ENCODE results near the gene TMEM61.
"Not testable (repeated sequence)": the region's sequence is repeated elsewhere in the genome, so short reads cannot be mapped to it uniquely, and the experiment has no call there.

DNA sequence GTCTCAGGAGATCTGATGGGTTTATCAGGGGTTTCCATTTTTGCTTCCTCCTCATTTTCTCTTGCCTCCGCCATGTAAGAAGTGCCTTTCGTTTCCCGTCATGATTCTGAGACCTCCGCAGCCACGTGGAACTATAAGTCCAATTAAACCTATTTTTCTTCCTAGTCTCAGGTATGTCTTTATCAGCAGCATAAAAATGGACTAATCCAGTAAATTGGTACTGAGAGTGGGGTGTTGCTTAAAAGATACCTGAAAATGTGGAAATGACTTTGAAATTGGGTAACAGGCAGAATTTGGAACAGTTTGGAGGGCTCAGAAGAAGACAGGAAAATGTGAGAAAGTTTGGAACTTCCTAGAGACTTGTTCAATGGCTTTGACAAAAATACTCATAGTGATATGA lies 50.7 kb downstream of the TMEM61 start:
- not testable (repeated sequence) for TF ChIP-seq ELF4 (CRISPR knock-in tag; IDR thresholded peaks at IDR 0.05; ENCODE audit: low read depth); CBFB (CRISPR knock-in tag; IDR thresholded peaks at IDR 0.05; ENCODE audit: low read depth); IRF2 (CRISPR knock-in tag; IDR thresholded peaks at IDR 0.05; ENCODE audit: borderline replicate concordance, low read depth)
- TF ChIP-seq, protein P1, sequence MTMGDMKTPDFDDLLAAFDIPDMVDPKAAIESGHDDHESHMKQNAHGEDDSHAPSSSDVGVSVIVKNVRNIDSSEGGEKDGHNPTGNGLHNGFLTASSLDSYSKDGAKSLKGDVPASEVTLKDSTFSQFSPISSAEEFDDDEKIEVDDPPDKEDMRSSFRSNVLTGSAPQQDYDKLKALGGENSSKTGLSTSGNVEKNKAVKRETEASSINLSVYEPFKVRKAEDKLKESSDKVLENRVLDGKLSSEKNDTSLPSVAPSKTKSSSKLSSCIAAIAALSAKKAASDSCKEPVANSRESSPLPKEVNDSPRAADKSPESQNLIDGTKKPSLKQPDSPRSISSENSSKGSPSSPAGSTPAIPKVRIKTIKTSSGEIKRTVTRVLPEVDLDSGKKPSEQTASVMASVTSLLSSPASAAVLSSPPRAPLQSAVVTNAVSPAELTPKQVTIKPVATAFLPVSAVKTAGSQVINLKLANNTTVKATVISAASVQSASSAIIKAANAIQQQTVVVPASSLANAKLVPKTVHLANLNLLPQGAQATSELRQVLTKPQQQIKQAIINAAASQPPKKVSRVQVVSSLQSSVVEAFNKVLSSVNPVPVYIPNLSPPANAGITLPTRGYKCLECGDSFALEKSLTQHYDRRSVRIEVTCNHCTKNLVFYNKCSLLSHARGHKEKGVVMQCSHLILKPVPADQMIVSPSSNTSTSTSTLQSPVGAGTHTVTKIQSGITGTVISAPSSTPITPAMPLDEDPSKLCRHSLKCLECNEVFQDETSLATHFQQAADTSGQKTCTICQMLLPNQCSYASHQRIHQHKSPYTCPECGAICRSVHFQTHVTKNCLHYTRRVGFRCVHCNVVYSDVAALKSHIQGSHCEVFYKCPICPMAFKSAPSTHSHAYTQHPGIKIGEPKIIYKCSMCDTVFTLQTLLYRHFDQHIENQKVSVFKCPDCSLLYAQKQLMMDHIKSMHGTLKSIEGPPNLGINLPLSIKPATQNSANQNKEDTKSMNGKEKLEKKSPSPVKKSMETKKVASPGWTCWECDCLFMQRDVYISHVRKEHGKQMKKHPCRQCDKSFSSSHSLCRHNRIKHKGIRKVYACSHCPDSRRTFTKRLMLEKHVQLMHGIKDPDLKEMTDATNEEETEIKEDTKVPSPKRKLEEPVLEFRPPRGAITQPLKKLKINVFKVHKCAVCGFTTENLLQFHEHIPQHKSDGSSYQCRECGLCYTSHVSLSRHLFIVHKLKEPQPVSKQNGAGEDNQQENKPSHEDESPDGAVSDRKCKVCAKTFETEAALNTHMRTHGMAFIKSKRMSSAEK (CRISPR knock-in tag; IDR thresholded peaks at IDR 0.05; ENCODE audit: borderline replicate concordance) = not testable (repeated sequence)
- TF ChIP-seq, protein P2, sequence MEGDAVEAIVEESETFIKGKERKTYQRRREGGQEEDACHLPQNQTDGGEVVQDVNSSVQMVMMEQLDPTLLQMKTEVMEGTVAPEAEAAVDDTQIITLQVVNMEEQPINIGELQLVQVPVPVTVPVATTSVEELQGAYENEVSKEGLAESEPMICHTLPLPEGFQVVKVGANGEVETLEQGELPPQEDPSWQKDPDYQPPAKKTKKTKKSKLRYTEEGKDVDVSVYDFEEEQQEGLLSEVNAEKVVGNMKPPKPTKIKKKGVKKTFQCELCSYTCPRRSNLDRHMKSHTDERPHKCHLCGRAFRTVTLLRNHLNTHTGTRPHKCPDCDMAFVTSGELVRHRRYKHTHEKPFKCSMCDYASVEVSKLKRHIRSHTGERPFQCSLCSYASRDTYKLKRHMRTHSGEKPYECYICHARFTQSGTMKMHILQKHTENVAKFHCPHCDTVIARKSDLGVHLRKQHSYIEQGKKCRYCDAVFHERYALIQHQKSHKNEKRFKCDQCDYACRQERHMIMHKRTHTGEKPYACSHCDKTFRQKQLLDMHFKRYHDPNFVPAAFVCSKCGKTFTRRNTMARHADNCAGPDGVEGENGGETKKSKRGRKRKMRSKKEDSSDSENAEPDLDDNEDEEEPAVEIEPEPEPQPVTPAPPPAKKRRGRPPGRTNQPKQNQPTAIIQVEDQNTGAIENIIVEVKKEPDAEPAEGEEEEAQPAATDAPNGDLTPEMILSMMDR (IDR thresholded peaks at IDR 0.05) = not testable (repeated sequence)
- TF ChIP-seq, protein P3, sequence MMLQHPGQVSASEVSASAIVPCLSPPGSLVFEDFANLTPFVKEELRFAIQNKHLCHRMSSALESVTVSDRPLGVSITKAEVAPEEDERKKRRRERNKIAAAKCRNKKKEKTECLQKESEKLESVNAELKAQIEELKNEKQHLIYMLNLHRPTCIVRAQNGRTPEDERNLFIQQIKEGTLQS (CRISPR knock-in tag; conservative IDR thresholded peaks at IDR 0.05) = not testable (repeated sequence)
